SK-N-MC (cell line): ENCODE results near the gene GPR25.

Experiments used
- DNase-seq: peaks from one replicate; pipeline ENCODE4 v3.0.0-alpha.2; 2011; ENCODE audit warnings: low read depth, low spot score
- H3K27ac ChIP-seq: fragments of 200-600 bp; sonication (generic); 2 replicates; pipeline ENCODE4 v1.5.1; 2016; ENCODE audit warnings: mixed run types
- H3K36me3 ChIP-seq: fragments of 200-600 bp; sonication (generic); 2 replicates; pipeline ENCODE4 v1.6.1; 2017; ENCODE audit warnings: antibody characterized with exemption, low read length, mixed read lengths; ENCODE audit not compliant: insufficient read depth
- H3K4me3 ChIP-seq: fragments of 200-600 bp; sonication (generic); 2 replicates; pipeline ENCODE4 v1.5.1; 2016
- H3K9ac ChIP-seq: fragments of 200-600 bp; sonication (generic); 2 replicates; pipeline ENCODE4 v1.8.0; 2017; ENCODE audit warnings: mixed run types, mixed read lengths; ENCODE audit not compliant: insufficient read length
- H3K9me3 ChIP-seq: fragments of 200-600 bp; sonication (generic); 2 replicates; pipeline ENCODE4 v1.6.1; 2017; ENCODE audit warnings: low read depth, mild to moderate bottlenecking, antibody characterized with exemption, low read length, moderate library complexity, mixed read lengths
- EZH2 ChIP-seq: fragments of 200-600 bp; sonication (generic); IDR thresholded peaks from one replicate; pipeline ENCODE4 v1.6.1; 2017; ENCODE audit warnings: antibody characterized with exemption
- FOXP2 ChIP-seq: optimal IDR thresholded peaks from 2 replicates; pipeline ENCODE3; 2011; ENCODE audit warnings: mild to moderate bottlenecking, moderate library complexity; ENCODE audit not compliant: insufficient read depth; ENCODE audit errors: extremely low read length, control extremely low read depth
- POLR2AphosphoS5 ChIP-seq: IDR thresholded peaks from 2 replicates; pipeline ENCODE4 v1.6.1; 2012; ENCODE audit warnings: mild to moderate bottlenecking, low read depth, low read length, borderline replicate concordance

The GPR25 gene

GRCh38 chr1:200901796-200902444, 29.1 kb downstream of the GPR25 start:
- TF ChIP-seq EZH2 (no peak), FOXP2 (no peak)
- Histone ChIP-seq H3K27ac (no peak overlapping the region), H3K4me3 (no peak overlapping the region), H3K36me3 (no peaks in the 10 kb centered on the region), H3K9ac (no peak overlapping the region), H3K9me3 (no peaks in the 10 kb centered on the region)
- no peak for DNase-seq

- Histone ChIP-seq H3K36me3 (no peaks in the 10 kb centered on the region), H3K9ac (no peak overlapping the region), H3K4me3 (no peak overlapping the region), H3K27ac (no peak overlapping the region), H3K9me3 (no peaks in the 10 kb centered on the region)
- TF ChIP-seq FOXP2 (no peak), POLR2AphosphoS5 (no peak), EZH2 (no peak)
- no peak for DNase-seq
Measured at GRCh38 chr1:200903793-200904192, 31.0 kb downstream of the GPR25 start.

DNA sequence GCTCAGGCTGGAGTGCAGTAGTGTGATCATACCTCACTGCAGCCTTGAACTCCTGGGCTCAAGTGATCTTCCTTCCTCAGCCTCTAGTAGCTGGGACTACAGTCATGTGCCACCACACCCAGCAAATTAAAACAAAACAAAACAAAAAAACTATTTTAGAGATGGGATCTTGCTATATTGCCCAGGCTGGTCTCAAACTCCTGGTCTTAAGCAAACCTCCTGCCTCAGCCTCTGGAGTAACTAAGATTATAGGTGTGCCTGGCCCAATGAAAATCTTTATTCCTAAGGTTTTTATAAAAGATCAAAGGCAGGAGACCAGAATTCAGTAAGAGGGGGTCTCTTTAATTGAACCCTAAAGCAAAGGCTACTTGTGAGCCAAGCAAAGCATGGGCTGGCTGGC, 32.0 kb downstream of the GPR25 start:
- H3K36me3 ChIP-seq = no peaks in the 10 kb centered on the region
- TF ChIP-seq POLR2AphosphoS5 = no peak
- no peak for TF ChIP-seq EZH2
- no peak for TF ChIP-seq FOXP2

GRCh38 chr1:200905411-200906052, 32.8 kb downstream of the GPR25 start:
- Histone ChIP-seq H3K36me3 (no peaks in the 10 kb centered on the region), H3K4me3 (no peak overlapping the region), H3K27ac (no peak overlapping the region), H3K9me3 (no peaks in the 10 kb centered on the region), H3K9ac (no peak overlapping the region)
- TF ChIP-seq FOXP2 (no peak), EZH2 (no peak), POLR2AphosphoS5 (no peak)
- DNase-seq = no peak

More for the DNA sequence above, 32.0 kb downstream of the GPR25 start:
- Histone ChIP-seq H3K9ac (no peak overlapping the region), H3K4me3 (no peak overlapping the region), H3K27ac (no peak overlapping the region), H3K9me3 (no peaks in the 10 kb centered on the region)
- DNase-seq = no peak

- no peaks in the 10 kb centered on the region for H3K36me3 ChIP-seq
- H3K9me3 ChIP-seq = no peaks in the 10 kb centered on the region
- TF ChIP-seq FOXP2 = no peak
- TF ChIP-seq EZH2 = no peak
- no peak for TF ChIP-seq POLR2AphosphoS5
- no peak overlapping the region for H3K27ac ChIP-seq
- no peak overlapping the region for H3K4me3 ChIP-seq
- no peak overlapping the region for H3K9ac ChIP-seq
- DNase-seq = no peak
Measured at GRCh38 chr1:200906491-200906890, 33.7 kb downstream of the GPR25 start.

DNA sequence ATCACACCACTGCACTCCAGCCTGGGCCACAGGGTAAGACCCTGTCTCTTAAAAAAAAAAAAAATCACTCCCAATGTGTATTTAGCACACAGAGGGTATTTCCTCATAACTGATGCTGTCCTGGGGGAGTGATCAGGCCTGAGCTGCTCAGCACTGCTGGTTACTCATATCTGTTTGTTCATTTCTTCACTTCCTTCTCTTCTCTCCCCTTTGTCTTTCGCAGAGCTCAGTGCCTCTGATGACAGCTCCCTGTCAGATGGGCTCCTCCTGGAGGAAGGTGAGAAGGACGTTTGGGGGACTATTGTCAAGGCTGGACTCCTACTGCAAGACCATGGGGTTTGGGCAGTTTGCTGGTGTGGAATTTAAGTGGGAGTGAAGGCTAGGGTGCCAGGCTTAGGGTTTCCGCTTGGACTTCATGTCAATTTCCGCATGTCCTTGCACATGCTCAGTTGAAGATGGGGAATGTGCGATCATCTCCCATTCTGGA, 34.9 kb downstream of the GPR25 start:
- Histone ChIP-seq H3K9ac (no peak overlapping the region), H3K36me3 (no peaks in the 10 kb centered on the region), H3K9me3 (no peaks in the 10 kb centered on the region), H3K27ac (no peak overlapping the region), H3K4me3 (no peak overlapping the region)
- TF ChIP-seq FOXP2 (no peak), EZH2 (no peak), POLR2AphosphoS5 (no peak)
- DNase-seq = no peak

- no peaks in the 10 kb centered on the region for H3K36me3 ChIP-seq
- H3K9ac ChIP-seq = no peak overlapping the region
- TF ChIP-seq POLR2AphosphoS5 (no peak), FOXP2 (no peak)
- no peak overlapping the region for H3K4me3 ChIP-seq
- H3K9me3 ChIP-seq = no peaks in the 10 kb centered on the region
- H3K27ac ChIP-seq = no peak overlapping the region
- DNase-seq = no peak
Measured at GRCh38 chr1:200908191-200908868, 35.5 kb downstream of the GPR25 start.

- Histone ChIP-seq H3K9me3 (no peaks in the 10 kb centered on the region), H3K36me3 (no peaks in the 10 kb centered on the region), H3K9ac (no peak overlapping the region), H3K4me3 (no peak overlapping the region), H3K27ac (no peak overlapping the region)
- TF ChIP-seq EZH2 (no peak), FOXP2 (no peak), POLR2AphosphoS5 (no peak)
- DNase-seq = no peak
Measured at GRCh38 chr1:200909071-200909470, 36.3 kb downstream of the GPR25 start.

GRCh38 chr1:200909757-200910239, 37.0 kb downstream of the GPR25 start:
- Histone ChIP-seq H3K9me3 (no peaks in the 10 kb centered on the region), H3K4me3 (no peak overlapping the region), H3K36me3 (no peaks in the 10 kb centered on the region), H3K27ac (no peak overlapping the region), H3K9ac (no peak overlapping the region)
- DNase-seq = no peak
- no peak for TF ChIP-seq FOXP2
- TF ChIP-seq EZH2 = no peak
- no peak for TF ChIP-seq POLR2AphosphoS5
